HG03175 (cell line): ENCODE data around the gene SLC44A5.
"Not testable (repeated sequence)": the region's sequence is repeated elsewhere in the genome, so short reads cannot be mapped to it uniquely, and the experiment has no call there.

ENCODE experiments used
- ATAC-seq: cut with Tn5 transposase; IDR thresholded peaks from one replicate; pipeline ENCODE4 v1.9.1; 2021; ENCODE audit warnings: mild to moderate bottlenecking, moderate library complexity; ENCODE audit not compliant: unreplicated experiment

Gene SLC44A5

GRCh38 chr1:75522389-75522788 lies 88.5 kb downstream of the SLC44A5 start:
- ATAC-seq = no peak

DNA sequence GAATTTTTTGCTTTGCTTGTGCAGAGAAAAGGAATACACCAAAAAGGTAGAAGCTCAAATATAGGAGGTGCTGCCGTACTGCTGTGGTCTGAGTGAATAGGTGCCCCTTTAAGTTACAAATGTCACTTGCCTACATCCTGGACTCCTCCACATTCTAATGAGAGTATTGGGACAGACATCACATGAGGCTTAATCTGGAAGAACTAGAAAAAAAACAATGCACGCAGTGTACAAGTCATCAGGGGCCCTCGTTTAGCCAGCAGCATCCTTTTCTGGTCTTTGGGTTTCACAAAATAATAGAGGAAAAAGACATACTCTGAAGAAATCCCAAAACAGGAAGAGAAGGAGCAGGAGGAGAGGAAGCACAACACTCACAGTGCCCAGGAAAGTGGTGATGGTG lies 89.3 kb downstream of the SLC44A5 start:
- no peak for ATAC-seq

DNA sequence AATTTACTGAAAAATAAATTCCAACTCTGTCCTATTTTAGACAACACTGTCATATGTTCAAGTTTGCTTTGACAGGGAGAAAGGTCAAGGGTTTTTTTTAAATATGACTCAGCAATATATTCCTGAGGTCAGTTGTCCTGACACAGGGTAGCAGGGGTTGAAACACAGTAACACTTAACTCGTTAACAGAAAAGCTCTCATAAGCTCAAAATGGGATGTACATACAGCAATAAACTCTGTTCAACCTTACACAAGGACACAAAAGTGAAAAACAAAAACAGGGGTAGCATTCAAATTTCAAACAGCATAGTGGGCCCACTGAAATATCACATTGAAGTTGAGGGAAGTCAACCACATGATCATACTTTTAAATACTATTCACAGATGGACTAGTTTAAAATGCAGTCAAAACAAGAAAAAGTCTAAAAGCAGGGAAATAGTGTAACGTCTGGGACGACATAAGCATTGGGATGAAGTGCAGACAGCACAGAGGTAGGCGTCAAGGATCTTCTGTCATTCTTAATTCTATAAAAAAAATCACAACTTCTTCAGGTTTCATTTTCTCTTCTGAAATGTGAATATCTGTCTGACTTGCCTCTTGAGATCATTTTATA lies 89.9 kb downstream of the SLC44A5 start:
- ATAC-seq = no peak

GRCh38 chr1:75519651-75520427 lies 91.1 kb downstream of the SLC44A5 start:
- no peak for ATAC-seq

- ATAC-seq = no peak
Measured at GRCh38 chr1:75518686-75519085, 92.2 kb downstream of the SLC44A5 start.

- ATAC-seq = no peak
Measured at GRCh38 chr1:75514270-75514669, 96.6 kb downstream of the SLC44A5 start.

DNA sequence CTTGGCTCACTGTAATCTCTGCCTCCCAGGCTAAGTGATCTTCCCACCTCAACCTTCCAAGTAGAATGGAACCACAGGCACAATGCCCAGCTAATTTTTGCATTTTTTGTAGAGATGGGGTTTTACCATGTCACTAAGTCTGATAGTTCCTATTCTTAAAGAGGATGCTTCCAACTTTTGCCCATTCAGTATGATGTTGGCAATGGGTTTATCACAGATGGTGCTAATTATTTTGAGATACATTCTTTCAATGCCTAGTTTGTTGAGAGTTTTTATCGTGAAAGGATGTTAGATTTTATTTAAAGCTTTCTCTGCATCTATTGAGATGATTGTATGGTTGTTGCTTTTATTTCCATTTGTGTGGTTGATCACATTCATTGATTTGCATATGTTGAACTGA lies 103.9 kb downstream of the SLC44A5 start:
- no peak for ATAC-seq

DNA sequence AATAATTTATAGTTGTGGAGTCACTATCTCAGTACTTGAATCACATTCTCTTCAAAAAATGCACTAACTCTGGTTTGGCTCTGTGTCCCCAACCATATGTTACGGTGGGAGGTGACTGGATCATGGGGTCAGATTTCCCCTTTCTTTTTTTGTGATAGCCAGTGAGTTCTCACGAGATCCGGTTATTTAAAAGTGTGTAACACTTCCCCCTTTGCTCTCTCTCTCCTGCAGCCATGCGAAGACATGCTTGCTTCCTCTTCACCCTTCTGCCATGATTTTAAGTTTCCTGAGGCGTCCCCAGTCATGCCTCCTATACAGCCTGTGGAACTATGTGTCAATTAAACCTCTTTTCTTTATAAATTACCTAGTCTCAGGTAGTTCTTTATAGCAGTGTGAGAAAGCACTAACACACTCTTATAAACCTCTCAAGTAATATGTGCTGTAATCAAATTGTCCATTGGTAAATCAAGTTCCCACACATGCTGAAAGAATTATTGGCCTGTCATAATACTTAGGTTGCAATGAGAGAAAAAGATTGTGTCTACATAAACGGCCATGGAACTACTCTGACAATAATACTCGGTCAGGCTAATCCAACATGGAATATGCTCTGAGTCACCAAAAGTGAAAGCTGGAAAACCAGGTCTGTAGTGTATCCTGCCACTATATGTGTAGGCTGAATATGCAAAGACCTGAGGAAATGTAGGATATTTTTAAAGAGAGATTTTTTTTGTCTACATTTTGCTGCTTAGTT lies 107.5 kb downstream of the SLC44A5 start:
- no peak for ATAC-seq

DNA sequence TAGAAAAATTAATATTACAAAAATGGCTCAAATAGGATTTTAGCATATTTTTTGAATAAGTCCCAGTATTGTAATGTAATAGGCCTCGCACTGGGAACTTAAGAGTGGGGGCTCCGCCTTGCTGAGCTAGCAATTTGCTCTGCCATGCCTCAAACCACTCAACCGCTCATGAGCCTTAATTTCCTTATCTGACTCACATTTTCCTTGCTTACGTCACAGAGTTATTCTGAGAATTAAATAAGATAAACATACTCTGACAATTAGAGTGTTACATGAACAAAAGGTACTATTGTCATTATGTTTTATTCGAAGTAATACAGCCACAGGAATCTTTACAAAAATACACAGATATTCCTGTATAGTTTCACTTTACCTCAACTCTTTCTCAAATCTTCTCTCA lies 108.1 kb downstream of the SLC44A5 start:
- ATAC-seq = no peak

GRCh38 chr1:75501577-75502295 lies 109.2 kb downstream of the SLC44A5 start:
- ATAC-seq = no peak

DNA sequence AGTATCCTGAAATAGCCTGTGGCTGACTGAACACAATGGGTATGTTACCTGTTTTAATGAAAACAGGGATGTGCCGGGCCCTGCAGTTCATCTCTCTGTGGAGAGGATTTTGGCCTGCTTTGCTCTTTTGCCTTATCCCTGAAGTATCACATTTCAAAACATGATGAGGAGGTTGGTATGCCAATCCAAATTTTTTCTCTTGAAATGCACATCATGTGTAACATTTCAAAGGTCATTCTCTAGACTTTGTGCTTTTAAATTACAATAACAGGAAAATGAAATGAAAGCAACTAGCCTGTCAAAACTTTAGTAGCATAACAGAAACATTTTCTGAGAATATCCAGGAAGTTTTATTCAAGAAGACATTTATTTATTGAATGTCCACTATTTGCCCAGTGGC lies 118.9 kb downstream of the SLC44A5 start:
- ATAC-seq = no peak

- no peak for ATAC-seq
Measured at GRCh38 chr1:75487399-75487798, 123.5 kb downstream of the SLC44A5 start.

DNA sequence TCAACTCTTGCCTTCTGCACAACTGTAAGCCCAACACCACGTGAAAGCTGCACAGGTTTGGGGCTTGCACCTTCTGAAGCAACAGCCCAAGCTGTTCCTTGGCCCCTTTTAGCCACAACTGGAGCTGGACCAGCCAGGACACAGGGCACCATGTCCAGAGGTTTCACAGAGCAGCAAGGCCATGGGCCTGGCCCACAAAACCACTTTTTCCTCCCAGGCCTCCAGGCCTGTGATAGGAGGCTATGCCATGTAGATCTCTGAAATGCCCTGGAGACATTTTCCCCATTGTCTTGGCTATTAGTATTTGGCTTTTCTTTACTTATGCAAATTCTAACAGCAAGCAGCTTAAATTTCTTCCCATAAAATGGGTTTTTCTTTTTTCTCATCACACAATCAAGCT lies 126.1 kb downstream of the SLC44A5 start:
- no peak for ATAC-seq

DNA sequence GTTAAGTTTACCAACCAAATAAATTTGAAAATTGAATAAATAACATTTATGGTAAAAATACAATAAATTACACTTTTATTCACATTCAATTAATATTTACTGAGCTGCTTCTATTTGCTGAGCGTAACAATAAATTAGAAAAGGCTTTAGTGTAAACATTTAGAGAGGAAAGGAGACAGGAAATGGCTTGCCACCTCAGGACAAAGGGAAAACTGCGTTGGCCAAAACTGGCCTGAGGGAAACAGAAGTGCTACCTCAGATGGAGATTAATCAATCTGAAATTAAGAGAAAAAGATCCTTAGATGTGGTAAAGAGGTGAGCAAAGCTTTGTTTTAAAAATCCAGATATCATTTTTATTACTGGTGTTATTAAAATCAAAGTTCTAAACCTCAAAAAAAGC lies 128.0 kb downstream of the SLC44A5 start:
- no peak for ATAC-seq

DNA sequence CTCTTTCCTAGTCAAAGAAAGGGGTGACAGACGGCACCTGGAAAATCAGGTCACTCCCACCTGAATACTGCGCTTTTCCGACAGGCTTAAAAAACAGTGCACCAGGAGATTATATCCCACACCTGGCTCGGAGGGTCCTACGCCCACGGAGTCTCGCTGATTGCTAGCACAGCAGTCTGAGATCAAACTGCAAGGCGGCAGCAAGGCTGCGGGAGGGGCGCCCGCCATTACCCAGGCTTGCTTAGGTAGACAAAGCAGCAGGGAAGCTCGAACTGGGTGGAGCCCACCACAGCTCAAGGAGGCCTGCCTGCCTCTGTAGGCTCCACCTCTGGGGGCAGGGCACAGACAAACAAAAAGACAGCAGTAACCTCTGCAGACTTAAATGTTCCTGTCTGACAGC lies 134.4 kb downstream of the SLC44A5 start:
- ATAC-seq = not testable (repeated sequence)

DNA sequence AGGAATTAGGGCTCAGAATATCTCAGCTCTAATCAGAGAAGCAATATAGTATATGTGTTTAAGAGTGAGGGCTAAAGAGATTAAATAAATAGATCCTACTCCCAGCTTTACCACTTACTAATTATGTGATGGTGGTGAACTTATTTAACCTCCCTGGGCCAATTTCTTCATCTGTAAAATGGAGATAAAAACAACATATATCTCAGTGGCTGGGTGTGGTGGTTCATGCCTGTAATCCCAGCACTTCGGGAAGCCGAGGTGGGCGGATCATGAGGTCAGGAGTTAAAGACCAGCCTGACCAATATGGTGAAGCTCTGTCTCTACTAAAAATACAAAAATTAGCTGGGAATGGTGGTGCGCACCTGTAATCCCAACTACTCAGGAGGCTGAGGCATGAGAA lies 135.2 kb downstream of the SLC44A5 start:
- no peak for ATAC-seq

GRCh38 chr1:75472971-75473603 lies 137.8 kb downstream of the SLC44A5 start:
- ATAC-seq = no peak

DNA sequence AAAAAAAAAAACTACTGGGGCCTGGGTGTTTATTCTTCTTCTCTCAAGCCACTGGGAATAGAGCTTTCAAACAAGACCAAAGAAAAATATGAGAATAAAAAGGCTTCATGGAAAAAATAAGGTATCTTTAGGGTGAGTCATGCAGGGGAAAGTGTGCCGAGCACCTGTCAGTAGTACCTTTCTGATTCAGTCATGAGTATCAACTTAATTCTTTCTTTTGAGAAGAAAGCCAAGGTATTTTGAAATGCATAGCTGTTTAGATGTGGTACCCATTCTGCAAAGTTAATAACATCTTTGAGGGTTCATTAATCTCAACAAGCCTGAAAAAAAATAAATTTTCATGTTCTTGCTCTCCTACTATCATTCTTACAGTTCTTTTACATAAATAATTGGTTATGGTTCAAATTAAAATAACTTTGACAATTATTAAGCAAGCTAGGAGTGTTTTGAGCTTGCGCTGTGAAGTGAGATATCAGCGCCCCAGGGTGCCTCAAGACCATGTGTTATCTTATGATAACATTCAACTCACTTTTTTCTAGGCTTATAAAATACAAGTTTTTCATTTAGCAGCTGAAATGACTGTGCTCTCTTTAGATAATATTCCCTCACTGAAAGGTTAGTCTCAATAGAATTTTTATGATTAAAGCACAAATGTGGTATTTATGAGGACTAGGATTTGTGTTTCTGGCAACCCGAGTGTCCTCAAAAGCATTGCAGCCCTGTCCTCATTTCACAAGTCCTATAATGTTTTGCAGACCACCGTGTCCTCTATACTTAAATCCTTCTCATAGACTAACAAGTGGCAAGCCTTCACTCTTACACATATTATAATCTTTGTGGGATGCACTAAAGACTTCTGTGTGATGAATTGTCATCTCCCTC lies 138.6 kb downstream of the SLC44A5 start:
- no peak for ATAC-seq

DNA sequence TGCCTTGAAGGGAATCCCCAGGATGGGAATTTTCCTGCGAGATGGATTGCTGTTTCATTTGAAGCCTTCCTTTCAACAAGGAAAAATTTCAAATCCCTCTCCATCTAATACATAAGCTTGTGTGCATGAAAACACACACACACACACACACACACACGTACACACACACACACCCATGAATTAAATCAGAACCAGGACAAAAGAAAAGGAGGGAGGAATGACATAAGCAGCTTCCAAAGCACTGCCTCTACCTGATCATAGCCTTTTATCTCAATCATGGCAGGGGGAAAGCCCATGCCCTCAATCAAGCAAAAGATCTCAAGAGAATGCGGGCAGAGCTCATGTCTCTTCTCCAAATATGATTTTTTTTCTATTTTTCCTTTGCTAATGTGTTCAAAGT lies 139.7 kb downstream of the SLC44A5 start:
- no peak for ATAC-seq

DNA sequence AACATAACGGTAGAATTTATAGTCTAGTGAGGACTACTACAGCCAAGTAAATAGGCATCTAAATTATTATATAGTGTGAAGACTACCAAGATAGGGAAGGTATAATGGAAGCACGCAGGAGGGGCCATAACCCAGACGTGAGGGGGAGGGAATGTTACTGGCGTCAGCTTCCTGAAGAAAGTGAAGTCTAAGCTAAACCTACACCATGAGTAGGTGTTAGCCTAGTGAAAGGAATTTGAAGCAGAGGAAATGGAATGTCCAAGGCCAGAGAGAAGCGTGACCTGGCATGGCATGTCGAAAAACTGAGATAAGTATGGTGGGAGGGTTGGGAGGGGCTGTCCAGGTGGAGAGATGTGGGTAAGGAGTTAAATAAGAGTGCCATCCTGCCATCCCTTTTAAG lies 140.5 kb downstream of the SLC44A5 start:
- ATAC-seq = no peak
